Adipose tissue (tissue), 3 donors: ENCODE results near the gene IGSF21. TPM values are rescaled to one million over a fixed set of nuclear protein-coding genes. Genes with fewer than 3 reads are reported as not detected.

Experiments
- H3K27ac ChIP-seq: one replicate; pipeline ENCODE4 v1.5.1; 2013; ENCODE audit warnings: low read depth, low read length
- WGBS, 3 donors: extraction: QIAGEN DNeasy Blood & Tissue Kit; methylation state at CpG; one replicate each; pipeline ENCODE4 v1.1.7; 2013; 5-methylcytosine and 5-hydroxymethylcytosine counted together
- polyA plus RNA-seq, 3 donors: library from polyadenylated mRNA; stranded (reverse); fragments of 200-250 nt; gene quantifications; one replicate each; pipeline ENCODE4 v1.2.3, GENCODE V29; 2013
- donor health status: healthy with polysubstance abuse.
- donor health status: Bipolar disorder and iron deficiency.
- donor health status: healthy.

Gene IGSF21
- polyA plus RNA-seq, 3 donors: 0.46 to 0.90 (median 0.48) TPM

DNA sequence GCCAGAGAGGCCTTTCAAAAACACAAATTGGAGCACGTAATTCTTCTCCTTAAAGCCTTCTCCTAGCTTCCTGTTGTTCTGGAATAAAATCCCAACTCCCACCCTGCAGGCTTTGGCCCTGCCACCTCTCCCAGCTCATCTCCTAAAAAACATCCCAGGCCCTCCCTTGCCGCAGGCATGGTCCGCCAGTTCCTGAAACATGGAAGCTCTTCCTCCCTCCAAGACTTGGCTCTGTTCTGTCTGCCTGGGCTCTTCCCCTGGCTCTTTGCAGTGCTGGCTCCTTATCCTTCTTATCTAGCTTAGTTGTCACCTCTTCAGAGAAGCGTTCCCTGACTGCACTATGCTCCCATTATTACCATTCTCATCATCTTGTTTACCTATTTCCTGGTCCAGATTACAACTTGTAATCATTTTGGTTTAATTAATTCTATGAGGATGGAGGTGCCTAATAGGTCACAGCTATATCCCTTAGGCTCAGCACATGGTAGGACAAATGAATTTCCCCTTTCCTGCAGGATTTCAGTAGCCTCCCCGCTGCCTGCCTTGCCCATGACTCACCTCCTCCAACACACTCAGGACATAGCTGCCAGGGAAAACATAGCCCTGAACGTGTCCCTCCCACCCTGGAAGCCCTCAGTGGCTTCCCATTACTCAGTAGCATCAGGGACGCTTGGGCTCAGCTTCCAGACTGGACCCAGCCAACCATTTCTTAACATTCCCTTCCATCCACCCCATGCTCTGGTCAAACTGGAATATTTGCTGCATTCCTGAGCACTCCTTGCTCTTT is 15.7 kb upstream of the IGSF21 start:
- no peak overlapping the region for H3K27ac ChIP-seq
- WGBS, 3 donors: 39 to 41% (median 41%) methylated on average over 7 of the region's 7 CpGs

- H3K27ac ChIP-seq: no peak overlapping the region
- WGBS, 3 donors: 44 to 61% (median 44%) methylated on average over 2 of the region's 2 CpGs
Observed at GRCh38 chr1:18093193-18093592, 14.4 kb upstream of the IGSF21 start.

DNA sequence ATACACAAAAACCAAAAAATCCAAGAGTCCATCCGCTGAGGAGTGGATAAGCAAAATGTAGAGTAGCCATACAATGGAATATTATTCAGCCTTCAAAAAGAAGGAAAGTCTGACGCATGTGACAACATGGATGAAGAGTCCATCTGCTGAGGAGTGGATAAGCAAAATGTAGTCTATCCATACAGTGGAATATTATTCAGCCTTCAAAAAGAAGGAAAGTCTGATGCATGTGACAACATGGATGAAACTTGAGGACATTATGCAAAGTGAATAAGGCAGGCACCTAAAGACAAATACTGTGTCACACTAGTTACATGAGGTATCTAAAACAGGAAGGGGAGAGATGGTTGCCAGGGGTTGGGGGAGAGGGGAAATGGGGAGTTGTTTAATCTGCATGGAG is 14.0 kb upstream of the IGSF21 start:
- 88 to 95% (median 90%) methylated on average over 2 of the region's 2 CpGs for WGBS, 3 donors
- H3K27ac ChIP-seq: no peak overlapping the region

- H3K27ac ChIP-seq: no peak overlapping the region
- whole genome bisulfite sequencing, 3 donors: 77 to 88% (median 78%) methylated on average over 1 of the region's 1 CpG
Observed at GRCh38 chr1:18094096-18094495, 13.5 kb upstream of the IGSF21 start.

DNA sequence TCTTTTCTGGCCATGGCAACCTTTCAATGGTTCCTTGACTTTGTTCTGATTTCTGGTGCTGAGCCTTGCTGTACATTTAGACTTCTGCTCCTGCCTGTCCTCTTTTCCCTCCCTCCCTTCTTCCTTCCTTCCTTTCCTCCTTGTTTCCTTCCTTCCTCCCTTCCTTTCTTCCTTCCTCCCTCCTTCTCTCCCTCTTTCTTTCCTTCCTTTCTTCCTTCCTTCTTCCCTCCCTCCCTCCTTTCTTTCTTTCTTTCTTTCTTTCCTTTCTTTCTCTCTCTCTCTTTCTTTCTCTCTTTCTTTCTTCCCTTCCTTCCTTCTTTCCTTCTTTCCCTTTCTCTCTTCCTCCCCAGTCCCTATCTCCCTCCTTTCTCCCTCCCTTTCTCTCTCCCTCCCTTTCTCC is 10.4 kb upstream of the IGSF21 start:
- no peak overlapping the region for H3K27ac ChIP-seq

- WGBS, 3 donors: 49 to 63% (median 62%) methylated on average over 2 of the region's 2 CpGs
- no peak overlapping the region for H3K27ac ChIP-seq
Observed at GRCh38 chr1:18099026-18099425, 8.6 kb upstream of the IGSF21 start.

DNA sequence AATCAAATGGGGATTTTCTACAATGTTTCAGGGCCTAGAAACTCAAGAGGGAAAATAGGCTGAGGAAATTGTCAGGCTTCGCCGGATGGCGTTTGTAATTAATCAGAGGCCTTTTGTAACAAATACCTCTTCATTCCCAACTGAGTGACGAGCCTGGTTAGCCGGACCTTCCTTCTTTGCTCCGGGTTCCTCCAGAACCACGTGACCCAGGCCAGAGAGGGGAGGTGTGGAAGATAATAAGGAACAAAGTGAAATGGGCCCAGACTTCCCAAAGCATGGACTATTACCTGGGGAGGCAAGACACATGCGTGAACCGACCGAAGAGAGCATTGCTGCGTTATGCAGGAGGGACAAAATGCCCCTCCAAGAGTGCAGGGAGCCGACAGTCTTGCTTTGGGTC is 7.5 kb upstream of the IGSF21 start:
- H3K27ac ChIP-seq: no peak overlapping the region
- WGBS, 3 donors: 61 to 74% (median 70%) methylated on average over 12 of the region's 12 CpGs

GRCh38 chr1:18100491-18101063 is 7.0 kb upstream of the IGSF21 start:
- H3K27ac ChIP-seq: no peak overlapping the region
- 3 to 5% (median 5%) methylated on average over 10 of the region's 10 CpGs for WGBS, 3 donors

DNA sequence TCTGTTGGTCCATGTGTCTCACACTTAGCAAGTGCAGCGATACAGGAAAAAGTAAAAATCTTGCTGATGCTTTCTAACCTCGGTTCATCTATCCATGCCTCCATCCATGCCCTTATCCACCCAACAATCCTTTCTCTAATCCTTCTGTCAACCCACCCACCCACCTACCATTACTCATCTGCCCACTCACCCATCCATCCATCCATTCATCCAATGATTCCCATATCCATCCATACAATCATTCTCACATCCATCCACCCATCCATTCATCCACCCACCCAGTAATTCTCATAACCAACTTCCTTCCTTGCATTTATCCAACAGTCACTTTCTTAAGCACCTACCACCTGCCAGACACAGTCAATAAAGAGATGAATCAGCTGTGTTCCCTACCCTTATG is 6.1 kb upstream of the IGSF21 start:
- no peak overlapping the region for H3K27ac ChIP-seq
- 81 to 92% (median 92%) methylated on average over 2 of the region's 2 CpGs for WGBS, 3 donors

- H3K27ac ChIP-seq: no peak overlapping the region
- WGBS, 3 donors: 64 to 85% (median 84%) methylated on average over 7 of the region's 7 CpGs
Observed at GRCh38 chr1:18103788-18104421, 3.7 kb upstream of the IGSF21 start.

DNA sequence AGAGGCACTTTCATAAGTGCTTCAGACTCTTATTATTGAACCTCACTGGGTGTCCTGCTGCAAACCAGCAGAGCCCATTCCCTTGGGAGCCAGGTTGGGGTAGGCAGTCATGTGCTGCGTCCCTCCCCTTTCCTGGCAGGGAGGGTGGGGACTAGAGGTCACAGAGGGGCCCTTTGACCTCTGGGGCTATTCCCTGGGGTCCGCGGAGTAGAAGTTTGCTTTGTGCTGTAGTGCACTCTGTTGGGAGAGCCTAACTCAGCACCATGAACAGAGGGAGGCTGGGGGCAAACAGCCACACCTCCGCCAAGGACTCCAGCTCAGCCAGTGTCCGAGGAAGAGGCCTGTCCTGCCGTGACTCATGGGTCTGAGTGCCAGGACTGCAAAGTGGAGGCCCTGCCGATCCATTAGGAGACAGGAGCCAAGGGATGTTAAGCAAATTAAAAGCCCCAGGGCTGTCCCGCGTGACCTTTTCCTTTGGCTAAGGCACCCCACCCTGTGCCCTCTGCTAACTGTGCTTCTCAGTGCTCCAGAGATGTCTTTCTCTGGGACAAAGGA is 3.0 kb upstream of the IGSF21 start:
- H3K27ac ChIP-seq: no peak overlapping the region
- WGBS, 3 donors: 45 to 48% (median 46%) methylated on average over 9 of the region's 9 CpGs

DNA sequence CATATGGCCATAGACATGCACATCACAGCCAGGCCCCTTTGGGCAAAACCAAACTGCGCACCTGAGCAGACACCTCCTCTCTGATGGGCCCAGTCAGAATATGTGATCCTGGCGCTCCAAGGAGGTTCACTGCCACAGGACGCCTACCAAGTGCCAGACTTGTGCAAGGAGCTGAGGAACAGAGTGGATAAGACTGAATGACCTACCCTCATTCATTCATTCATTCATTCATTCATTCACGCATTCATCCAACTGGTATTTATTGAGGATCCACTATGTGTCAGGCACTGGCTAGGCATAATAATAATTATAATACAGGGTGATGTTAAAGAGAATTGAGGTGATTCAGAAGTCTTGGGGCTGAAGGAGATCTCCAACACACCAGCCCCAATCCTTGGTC is 2.4 kb upstream of the IGSF21 start:
- 81 to 92% (median 88%) methylated on average over 4 of the region's 4 CpGs for WGBS, 3 donors
- no peak overlapping the region for H3K27ac ChIP-seq

GRCh38 chr1:18108299-18109057 is 880 bp downstream of the IGSF21 start:
- WGBS, 3 donors: 4 to 6% (median 4%) methylated on average over 23 to 26 of the region's 26 CpGs
- H3K27ac ChIP-seq: no peak overlapping the region

- 3 to 5% (median 3%) methylated on average over 28 to 32 of the region's 32 CpGs for WGBS, 3 donors
- no peak overlapping the region for H3K27ac ChIP-seq
Observed at GRCh38 chr1:18109058-18109755, 1.6 kb downstream of the IGSF21 start.

DNA sequence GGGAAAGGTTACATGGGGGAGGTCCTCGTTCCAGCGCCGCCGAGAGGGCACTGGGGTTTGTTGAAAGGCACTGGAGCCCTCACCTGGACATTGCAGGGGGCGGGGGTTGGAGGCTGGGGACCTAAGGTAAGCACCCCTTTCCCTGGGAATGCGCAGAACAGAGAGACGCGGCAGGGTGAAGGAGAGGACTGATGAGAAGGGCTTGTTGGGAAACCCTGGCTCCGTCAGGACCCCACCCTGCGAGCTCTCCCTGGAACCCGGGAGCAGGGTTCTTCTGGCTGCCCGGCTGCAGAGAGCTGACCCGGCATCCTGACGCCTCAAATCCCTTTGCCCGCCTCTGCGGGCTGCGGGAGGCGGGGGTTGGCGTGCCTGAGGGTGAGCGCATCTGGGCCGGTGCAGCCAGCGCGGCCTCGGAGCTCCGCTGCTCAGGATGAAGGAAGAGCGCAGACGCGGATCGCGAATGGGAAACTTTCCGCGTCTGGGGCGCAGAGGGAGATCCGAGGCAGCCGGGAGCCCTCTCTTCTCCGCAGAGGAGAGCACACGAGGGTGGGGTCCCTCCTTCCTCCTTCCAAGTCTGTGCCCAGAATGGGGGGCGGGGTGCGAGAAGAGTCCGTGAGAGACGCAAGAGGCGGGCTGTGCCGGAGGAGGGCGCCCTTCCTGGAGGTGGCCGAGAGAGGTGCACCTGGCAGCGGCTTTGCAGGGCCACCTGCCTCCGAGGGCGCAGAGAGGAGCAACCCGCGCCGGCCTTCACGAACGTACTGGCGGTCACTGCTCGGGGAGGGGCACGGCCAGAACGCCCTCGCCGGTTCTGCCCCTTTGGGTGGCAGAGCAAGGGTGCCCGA is 2.4 kb downstream of the IGSF21 start:
- no peak overlapping the region for H3K27ac ChIP-seq
- WGBS, 3 donors: 1 to 2% (median 1%) methylated on average over 60 of the region's 60 CpGs

DNA sequence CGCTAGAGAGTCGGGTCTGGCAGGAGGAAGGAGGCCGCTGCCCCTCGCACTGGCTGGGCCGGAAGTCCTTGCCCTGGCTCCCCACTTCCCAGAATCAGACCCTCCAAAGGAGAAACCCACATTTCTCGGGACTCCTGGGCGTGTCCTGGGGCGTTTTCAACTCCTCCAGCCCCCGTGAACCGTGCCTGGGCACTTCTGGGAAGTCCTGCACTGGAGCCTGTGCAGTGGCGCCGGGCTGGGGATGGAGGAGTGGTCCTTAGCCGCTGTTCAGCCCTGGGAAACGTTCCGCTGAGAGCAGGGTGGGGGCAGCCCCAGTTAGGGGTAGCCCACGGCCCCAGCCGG is 3.0 kb downstream of the IGSF21 start:
- H3K27ac ChIP-seq: no peak overlapping the region
- WGBS, 3 donors: 2 to 4% (median 4%) methylated on average over 17 of the region's 17 CpGs

DNA sequence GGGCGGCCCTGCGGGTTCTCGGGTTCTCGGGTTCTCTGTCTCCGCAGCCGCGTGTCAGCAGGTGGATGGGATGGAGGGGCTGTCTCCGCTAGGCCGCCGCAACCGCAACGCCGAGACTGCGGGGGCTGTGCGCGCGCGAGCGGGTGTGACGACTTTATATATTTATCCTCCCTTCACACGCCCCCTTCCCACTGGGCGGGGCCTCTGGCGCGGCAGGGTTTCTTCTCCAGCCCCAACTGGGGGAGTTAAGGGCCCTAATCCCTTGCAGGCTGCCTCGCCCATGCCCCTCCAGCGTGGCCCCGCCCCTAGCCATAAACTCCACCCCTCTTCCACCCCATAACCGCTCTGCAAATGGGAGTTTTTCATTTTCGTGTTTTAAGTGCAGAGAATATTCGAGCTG is 3.4 kb downstream of the IGSF21 start:
- no peak overlapping the region for H3K27ac ChIP-seq
- 2 to 3% (median 3%) methylated on average over 29 to 30 of the region's 30 CpGs for WGBS, 3 donors
